Cardiac fibroblast (primary cell): ENCODE results near the gene C2CD5.
"Not testable (repeated sequence)": the region's sequence is repeated elsewhere in the genome, so short reads cannot be mapped to it uniquely, and the experiment has no call there.

Experiments
- DNase-seq, 2 donors: peaks; one replicate each; pipeline versions ENCODE4 v3.0.0 to v3.0.0-alpha.2; 2010; ENCODE audit warnings: low read depth in 2 of 2
- H3K4me3 ChIP-seq, 2 donors: replicated peaks in 1 of 2; 1 replicate in 1 of 2; 2 replicates in 1 of 2; pipeline ENCODE4 v1.5.1; 2011; ENCODE audit warnings: low read depth in 2 of 2, low read length in 2 of 2, mild to moderate bottlenecking in 2 of 2, moderate library complexity in 1 of 2
- CTCF ChIP-seq: IDR thresholded peaks from one replicate; pipeline ENCODE4 v1.5.1; 2011; ENCODE audit warnings: low read depth, mild to moderate bottlenecking, low read length, inconsistent platforms

The C2CD5 gene

DNA sequence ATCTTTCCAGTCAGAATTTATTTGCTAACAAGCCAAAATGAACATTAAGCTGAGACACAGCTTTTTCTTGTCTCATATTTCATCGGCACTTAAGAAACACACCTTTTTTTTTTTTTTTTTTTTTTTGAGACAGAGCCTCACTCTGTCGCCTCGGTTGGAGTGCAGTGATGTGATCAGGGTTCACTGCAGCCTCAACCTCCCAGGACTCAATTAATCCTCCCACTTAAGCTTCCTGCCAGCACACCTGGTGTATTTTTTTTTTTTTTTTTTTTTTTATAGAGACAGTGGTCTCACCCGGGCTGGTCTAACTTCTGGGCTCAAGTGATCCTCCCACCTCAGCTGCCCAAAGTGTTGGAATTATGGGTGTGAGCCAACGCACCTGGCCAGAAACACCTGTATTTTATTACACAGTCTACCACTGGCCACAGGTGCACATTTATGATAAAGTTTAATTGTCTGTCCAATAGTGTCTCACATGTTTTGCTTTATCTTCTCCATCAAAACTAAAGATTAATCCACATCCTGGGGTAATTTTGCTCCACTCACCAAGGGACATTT lies 62.7 kb downstream of the C2CD5 start:
- H3K4me3 ChIP-seq, result no peak overlapping the region
- DNase-seq, result no peak
- no peak for TF ChIP-seq CTCF

DNA sequence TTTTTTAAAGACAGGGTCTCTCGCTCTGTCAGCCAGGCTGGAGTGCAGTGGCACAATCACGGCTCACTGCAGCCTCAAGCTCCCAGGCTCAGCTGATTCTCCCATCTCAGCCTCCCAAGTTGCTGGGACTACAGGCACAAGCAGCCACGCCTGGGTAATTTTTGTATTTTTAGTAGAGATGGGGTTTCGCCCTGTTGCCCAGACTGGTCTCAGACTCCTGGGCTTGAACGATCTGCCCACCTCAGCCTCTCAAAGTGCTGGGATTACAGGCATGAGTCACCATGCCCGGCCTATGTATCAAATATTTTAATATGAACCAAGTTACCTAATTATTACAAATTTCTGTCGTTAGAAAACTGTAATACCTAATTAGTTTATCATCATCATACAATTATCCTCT lies 63.5 kb downstream of the C2CD5 start:
- DNase-seq, result not testable (repeated sequence)

GRCh38 chr12:22480016-22480415 lies 64.3 kb downstream of the C2CD5 start:
- DNase-seq, result no peak

More for the DNA sequence above, 63.5 kb downstream of the C2CD5 start:
- H3K4me3 ChIP-seq, result not testable (repeated sequence)

DNA sequence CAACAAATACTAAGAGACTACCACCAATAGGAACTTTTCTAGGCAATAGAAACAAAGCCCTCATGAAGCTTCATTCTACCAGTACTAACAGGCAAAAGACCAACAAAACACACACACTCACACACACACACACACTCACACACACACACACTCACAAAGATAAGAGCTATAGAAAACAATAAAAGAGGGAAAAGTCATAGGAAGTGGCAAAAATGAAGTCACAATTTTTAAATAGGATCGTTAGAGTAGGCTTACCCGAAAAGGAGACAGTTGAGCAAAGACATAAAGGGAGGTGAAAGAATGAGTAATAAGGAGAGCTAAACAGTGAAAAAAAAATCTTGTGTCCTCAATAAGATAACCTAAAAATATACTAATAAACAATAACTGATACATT lies 66.5 kb downstream of the C2CD5 start:
- no peak for TF ChIP-seq CTCF
- no peak overlapping the region for H3K4me3 ChIP-seq
- peak; percentile 69 to 82 for DNase-seq

More at GRCh38 chr12:22480016-22480415, 64.3 kb downstream of the C2CD5 start:
- TF ChIP-seq CTCF, result no peak
- no peak overlapping the region for H3K4me3 ChIP-seq

DNA sequence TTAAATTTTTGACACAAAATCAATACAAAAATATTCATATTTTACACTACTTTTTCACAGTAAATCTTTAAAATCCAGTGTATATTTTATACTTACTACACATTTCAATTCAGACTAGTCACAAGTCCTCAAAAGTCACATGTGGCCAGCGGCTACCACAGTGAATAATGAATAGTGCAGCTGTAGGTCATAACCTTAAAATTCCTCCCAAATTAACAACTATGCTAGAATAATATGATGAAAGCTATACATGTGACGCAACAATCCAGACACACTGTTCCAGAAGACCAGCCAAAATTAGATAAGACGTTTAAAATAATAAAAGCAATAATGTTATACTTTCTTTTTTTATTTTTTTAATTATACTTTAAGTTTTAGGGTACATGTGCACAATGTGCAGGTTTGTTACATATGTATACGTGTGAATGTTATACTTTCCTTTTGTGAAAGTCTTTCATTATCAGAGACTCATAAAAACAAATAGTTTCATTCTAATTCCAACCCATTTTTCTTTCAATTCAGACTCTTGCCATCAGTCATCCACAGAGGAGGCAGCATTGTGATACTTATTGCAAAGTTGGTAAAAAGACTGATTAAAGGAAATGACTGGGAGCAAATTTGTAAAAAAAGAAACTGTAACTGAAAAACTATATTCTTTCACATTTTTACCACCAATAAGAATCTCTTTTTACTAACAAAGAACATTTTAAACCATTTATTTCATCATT lies 67.0 kb downstream of the C2CD5 start:
- H3K4me3 ChIP-seq, result no peak overlapping the region
- TF ChIP-seq CTCF, result no peak
- peak; percentile 91 to 96 for DNase-seq

DNA sequence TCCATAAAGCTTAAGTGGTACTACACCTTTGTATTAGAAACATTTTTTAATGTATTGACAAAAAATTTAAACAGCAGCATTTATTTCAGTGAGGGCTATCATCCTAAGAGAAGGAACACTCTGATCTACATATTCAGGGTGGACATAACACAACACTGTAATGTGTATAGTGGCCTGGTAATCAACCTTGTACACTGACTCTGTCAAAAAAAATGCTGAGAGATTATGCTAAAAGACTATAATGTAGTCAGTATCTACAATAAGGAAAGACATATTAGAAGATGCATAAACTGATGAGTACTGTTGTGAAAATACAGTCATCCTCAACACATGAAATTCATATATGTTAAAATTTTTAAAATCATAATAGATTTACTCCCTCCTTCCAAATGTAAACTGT lies 68.2 kb downstream of the C2CD5 start:
- no peak for TF ChIP-seq CTCF
- no peak overlapping the region for H3K4me3 ChIP-seq
- DNase-seq, result peak in 1 of 2 donors; percentile 10

- TF ChIP-seq CTCF, result no peak
- DNase-seq, result peak in 1 of 2 donors; percentile 25
- no peak overlapping the region for H3K4me3 ChIP-seq
These were observed 69.2 kb downstream of the C2CD5 start for GRCh38 chr12:22474970-22475720.
